SIG-M5 treated with dmso at 0.1 percent for 504 hours (cell line): ENCODE measurements around the gene CCNY.

Experiments used
- DNase-seq: peaks from one replicate; lab custom pipeline; 2025; ENCODE audit not compliant: unreplicated experiment; lab: John Stamatoyannopoulos, UW

CCNY gene

GRCh38 chr10:35467186-35467585, 130.9 kb downstream of the CCNY start:
- DNase-seq = no peak

- DNase-seq = no peak
These were observed 134.1 kb downstream of the CCNY start for GRCh38 chr10:35470248-35470924.

- DNase-seq = no peak
These were observed 134.6 kb downstream of the CCNY start for GRCh38 chr10:35470925-35471315.

GRCh38 chr10:35471435-35471834, 135.1 kb downstream of the CCNY start:
- DNase-seq = no peak

GRCh38 chr10:35480142-35480541, 143.8 kb downstream of the CCNY start:
- no peak for DNase-seq

GRCh38 chr10:35481413-35481812, 145.1 kb downstream of the CCNY start:
- no peak for DNase-seq

- DNase-seq = peak; percentile 32
These were observed 150.1 kb downstream of the CCNY start for GRCh38 chr10:35486297-35486990.

GRCh38 chr10:35487336-35488034, 151.2 kb downstream of the CCNY start:
- peak; percentile 11 for DNase-seq

- DNase-seq = no peak
These were observed 151.9 kb downstream of the CCNY start for GRCh38 chr10:35488228-35488627.

GRCh38 chr10:35492386-35493195, 156.3 kb downstream of the CCNY start:
- DNase-seq = no peak

- no peak for DNase-seq
These were observed 157.1 kb downstream of the CCNY start for GRCh38 chr10:35493196-35494118.

- no peak for DNase-seq
These were observed 159.3 kb downstream of the CCNY start for GRCh38 chr10:35495521-35496119.

- DNase-seq = no peak
These were observed 161.6 kb downstream of the CCNY start for GRCh38 chr10:35497909-35498308.

GRCh38 chr10:35498693-35499092, 162.4 kb downstream of the CCNY start:
- no peak for DNase-seq

GRCh38 chr10:35501923-35502322, 165.6 kb downstream of the CCNY start:
- no peak for DNase-seq

- no peak for DNase-seq
These were observed 166.4 kb downstream of the CCNY start for GRCh38 chr10:35502692-35503091.

- no peak for DNase-seq
These were observed 167.3 kb downstream of the CCNY start for GRCh38 chr10:35503578-35503977.

- DNase-seq = no peak
These were observed 167.8 kb downstream of the CCNY start for GRCh38 chr10:35504132-35504531.

GRCh38 chr10:35505241-35505873, 169.0 kb downstream of the CCNY start:
- DNase-seq = no peak
